NCI-H226 (cell line): ENCODE data around the gene RPS3.

ENCODE experiments used
- DNase-seq: peaks from one replicate; pipeline ENCODE4 v3.0.0-alpha.2; 2015

RPS3 gene

DNA sequence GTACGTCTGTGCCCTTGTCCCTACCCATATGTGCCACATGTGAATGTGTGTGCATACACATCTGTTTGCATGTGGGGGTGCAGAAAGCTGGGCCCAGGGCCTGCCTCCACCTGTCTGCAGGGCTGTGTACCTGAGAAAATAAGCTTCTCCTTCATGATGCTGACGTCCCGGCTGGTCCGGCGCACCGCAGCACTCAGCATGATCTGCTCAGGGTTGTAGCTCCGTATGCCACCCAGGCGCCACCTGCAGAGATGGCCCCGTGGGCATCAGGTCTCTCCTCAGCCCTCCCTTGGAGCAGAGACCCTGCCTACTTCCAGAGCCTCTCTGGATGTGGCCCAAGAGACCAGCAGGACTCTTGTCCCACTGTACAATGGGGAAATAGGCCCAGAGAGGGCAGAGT, 37.5 kb downstream of the RPS3 start:
- DNase-seq: no peak

GRCh38 chr11:75437966-75438659, 38.8 kb downstream of the RPS3 start:
- no peak for DNase-seq

DNA sequence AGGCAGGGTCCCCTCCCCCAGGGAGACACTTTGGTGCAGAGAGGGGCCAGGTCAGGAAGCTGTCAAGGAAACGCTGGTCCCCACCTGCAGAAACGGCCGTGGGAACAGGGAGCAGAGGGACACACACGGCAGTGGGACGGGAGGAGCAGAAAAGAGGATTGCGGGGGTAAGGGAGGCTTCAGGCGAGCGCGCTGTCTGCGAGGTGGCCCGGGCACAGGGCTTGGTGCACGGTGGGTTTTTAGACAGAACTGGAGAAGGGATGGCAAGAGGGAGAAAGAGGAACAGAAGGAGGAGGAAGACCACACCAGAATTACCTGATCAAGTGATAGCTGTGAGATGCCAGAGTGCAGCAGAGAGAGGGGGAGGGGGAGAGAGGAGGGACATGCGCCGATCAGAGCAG, 39.7 kb downstream of the RPS3 start:
- DNase-seq: no peak

DNA sequence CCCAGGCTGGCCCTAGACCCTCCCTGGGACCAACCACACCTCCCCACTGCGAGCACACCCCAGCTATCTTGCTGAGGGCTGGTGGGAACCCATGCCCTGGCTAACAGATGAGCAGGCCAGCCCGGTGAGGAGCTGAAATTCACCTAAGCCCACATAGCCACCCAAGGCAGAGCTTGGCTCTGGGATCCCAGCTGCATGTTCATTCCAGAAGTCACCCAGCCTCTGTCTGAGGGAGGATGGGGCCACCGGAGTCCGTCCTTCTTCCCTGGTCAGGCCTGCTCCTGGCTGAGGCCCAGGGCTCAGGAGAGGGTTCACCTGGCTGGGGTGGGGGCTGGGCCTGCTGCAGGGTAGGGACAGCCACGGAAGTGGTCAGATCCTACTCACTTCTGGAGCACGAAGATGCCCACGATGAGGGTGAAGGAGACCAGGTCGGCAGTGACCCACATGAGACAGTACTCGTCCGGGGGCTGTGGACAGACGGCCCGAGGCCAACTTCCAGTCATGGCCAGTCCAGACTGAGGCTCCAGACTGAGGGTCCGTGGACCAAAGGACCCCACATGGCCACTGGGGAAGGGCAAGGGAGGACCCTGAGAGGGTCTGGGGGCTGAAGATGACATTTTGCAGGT, 40.3 kb downstream of the RPS3 start:
- DNase-seq: no peak

- DNase-seq: no peak
Measured at GRCh38 chr11:75440960-75441803, 41.9 kb downstream of the RPS3 start.

- no peak for DNase-seq
Measured at GRCh38 chr11:75441804-75442132, 42.5 kb downstream of the RPS3 start.

- no peak for DNase-seq
Measured at GRCh38 chr11:75442161-75442885, 43.0 kb downstream of the RPS3 start.

GRCh38 chr11:75443043-75443442, 43.7 kb downstream of the RPS3 start:
- no peak for DNase-seq

- DNase-seq: no peak
Measured at GRCh38 chr11:75445315-75445953, 46.1 kb downstream of the RPS3 start.

GRCh38 chr11:75447415-75447814, 48.1 kb downstream of the RPS3 start:
- DNase-seq: no peak

- DNase-seq: no peak
Measured at GRCh38 chr11:75449271-75449670, 50.0 kb downstream of the RPS3 start.

DNA sequence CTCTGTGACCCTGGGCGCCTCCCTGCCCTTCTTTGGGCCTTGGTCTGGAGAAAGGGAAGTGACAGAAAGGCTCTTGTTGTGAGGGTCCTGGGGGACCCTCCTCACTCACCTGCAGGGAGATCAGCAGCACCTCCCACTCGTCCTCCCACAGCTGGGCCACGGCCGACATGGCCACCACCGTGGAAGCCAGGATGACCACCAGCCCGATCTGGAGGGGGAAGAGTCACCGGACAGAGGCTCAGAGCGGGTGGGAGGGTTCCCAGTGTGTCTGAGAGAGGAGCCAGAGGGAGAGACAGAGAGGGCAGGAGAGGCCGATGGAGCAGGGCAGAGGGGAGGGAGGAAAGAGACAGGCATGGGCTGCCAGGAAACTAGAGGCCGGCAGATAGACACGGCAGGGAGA, 50.5 kb downstream of the RPS3 start:
- no peak for DNase-seq

- no peak for DNase-seq
Measured at GRCh38 chr11:75450236-75450635, 50.9 kb downstream of the RPS3 start.

DNA sequence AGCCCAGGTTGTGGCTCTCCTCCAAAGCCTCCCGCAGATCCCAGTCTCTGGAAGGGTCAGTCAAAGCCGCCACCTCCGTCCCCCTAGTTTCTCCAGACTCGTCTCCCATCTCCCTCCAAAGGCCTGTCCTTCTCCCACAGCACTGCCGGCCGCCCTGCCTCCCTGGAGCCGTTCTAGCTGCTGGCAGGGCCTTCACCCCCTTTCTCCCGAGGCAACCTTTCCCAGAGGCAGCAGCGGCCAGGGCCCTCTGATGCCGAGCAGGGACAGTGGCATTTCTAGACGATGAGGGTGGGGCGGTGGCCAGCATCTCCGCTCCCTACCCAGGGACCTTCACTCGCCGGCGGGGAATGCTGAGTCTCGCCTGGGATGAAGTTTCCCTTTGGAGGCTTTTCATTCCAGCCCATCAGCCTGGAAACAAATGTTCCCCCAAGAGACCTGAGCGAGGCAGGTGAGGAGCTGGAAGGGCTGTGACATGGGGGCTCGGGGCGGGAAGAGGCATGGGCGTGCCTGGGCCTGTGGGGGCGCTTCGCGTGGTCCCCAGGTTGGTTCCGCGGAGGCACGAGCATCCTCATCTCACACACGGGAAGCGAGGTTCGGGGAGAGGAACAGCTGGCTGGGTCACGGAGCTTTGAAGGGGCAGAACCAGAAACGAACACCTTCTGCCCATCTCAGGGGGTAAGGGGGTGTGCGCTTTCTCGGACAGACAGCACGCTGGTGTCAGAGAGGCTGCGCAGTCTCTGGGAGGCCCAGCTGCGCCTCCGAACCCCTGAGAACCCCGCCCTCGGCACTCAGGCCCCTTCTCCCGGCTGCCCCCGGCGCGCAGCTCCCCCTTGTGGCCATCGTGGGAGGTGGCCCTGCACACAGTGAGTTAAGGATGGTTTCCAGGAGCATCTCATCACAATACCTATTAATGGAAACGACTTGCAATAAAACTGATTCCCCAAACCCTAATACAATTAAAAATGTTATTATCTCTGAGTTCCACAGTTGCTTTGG, 51.8 kb downstream of the RPS3 start:
- no peak for DNase-seq

GRCh38 chr11:75453916-75454655, 54.8 kb downstream of the RPS3 start:
- DNase-seq: no peak

DNA sequence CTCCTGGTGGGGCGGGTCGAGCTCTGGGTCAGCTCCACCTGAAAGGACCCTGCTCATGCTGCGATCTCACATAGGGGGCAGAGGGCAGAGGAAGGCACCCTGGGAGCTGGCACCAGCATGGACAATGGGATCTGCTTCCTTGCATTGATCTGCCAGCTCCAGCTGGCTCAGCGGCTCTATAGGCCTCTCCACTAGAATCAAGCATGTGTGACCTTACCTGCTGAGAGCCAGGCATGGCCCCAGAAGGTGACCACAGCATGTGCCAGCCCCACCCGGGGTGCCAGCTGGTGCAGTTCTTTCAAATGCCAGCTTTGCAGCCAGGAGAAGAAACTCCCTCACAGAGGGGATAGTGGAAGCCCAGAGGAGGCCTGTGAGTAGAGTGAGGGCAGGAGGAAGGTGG, 55.7 kb downstream of the RPS3 start:
- no peak for DNase-seq
